ENCODE results near the gene SAMD5.

SAMD5 gene

DNA sequence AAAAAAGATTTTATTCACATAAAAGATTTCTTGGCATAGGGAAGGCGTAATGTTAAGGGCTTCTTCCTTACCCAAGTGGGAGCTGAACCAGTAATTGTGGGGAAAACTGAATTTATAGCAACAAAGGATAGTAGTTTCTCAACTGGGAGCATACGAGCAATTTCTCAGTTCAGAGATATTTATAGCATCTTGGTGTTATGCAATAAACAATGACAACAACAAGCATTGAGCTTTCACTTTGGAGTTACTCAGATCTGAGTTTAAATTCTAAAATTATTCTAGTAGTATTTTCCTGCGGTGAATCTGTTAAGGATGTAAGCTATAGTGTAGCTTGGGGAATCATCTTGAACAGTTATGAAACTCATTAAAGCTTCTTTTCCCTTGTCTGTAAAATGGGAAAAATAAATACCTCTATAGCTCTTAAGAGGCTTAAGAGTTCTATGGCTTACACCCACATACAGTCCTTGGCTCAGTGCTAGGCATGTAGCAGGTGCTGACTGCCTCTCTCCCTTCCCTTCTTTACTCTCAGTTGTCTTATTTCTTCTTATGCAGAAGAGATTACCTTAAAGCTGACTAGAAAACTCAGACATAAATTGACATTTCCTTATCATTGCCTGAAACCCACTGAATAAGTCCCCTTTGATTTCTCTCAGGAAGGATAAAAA, 58.8 kb downstream of the SAMD5 start:
- no peak overlapping the region for H3K27ac ChIP-seq
- TF ChIP-seq CTCF (conservative IDR thresholded peaks at IDR 0.05), result no peak

DNA sequence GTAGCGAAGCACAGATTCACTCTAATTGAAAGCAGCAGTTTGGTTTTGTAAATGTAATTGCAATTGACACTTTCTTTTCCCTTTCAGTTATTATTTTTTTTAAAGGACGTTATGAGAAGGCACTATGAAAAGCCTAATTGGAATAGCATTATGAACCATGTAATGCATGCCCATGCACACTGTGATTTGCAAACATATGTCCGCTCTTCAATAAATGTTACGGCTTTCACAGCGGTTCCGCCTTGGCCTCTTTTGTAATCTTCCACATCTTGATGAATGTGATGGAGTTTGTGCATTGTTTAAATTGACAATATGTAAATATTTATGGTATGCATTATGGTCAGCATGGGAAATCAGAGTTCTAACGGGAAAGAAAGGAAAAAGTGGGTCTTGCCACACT, 61.3 kb downstream of the SAMD5 start:
- H3K27ac ChIP-seq, result no peak overlapping the region
- TF ChIP-seq CTCF (conservative IDR thresholded peaks at IDR 0.05), result no peak

DNA sequence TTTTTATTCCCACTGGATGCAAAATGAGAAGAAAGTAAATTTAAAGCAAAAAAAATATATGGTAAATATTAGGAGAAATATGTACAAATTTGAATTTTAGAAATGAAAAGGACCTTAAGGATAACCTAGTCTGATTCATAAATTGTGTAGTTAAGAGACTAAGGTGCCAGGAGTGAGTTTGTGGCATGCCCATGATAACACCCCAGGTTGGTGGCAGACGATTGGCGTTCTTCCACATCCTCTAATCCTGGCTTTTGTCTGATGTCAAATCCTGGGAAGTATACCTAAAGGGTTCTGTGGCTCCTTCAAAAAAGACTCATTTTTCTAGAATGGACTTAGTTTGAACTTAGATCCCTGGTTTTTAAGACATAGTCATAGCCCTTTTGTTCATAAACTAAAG, 62.2 kb downstream of the SAMD5 start:
- no peak overlapping the region for H3K27ac ChIP-seq
- TF ChIP-seq CTCF (conservative IDR thresholded peaks at IDR 0.05), result no peak

- TF ChIP-seq CTCF (conservative IDR thresholded peaks at IDR 0.05), result no peak
- no peak overlapping the region for H3K27ac ChIP-seq
These were observed 69.0 kb downstream of the SAMD5 start for GRCh38 chr6:147577488-147577887.

- no peak overlapping the region for H3K27ac ChIP-seq
- TF ChIP-seq CTCF (conservative IDR thresholded peaks at IDR 0.05), result no peak
These were observed 69.7 kb downstream of the SAMD5 start for GRCh38 chr6:147578159-147578558.

DNA sequence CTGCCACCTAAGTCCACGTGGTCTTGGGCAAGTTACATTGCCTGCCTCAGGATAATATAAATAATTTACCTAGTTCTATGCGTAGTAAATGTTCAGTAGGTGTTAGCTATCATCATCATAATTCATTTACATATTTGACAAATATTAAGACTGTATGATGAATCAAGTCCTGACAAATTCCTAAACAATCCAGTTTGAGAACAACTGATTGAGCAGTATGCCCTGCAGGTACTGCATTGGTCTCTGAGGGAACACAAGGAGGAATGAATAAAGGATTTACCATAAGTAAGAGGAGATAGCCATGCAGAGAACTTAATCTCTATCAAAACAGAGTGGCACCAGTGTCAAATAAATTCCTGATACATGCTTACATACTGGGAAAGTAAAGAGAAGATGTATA, 70.4 kb downstream of the SAMD5 start:
- no peak for TF ChIP-seq CTCF (conservative IDR thresholded peaks at IDR 0.05)
- H3K27ac ChIP-seq, result no peak overlapping the region

GRCh38 chr6:147579667-147580066, 71.2 kb downstream of the SAMD5 start:
- no peak for TF ChIP-seq CTCF (conservative IDR thresholded peaks at IDR 0.05)
- H3K27ac ChIP-seq, result no peak overlapping the region

All from VCaP (cell line).